GM21528 (cell line): ENCODE data around the gene KMT2C.

Experiments used
- ATAC-seq: cut with Tn5 transposase; IDR thresholded peaks from one replicate; pipeline ENCODE4 v1.9.1; 2021; ENCODE audit warnings: mild to moderate bottlenecking, moderate library complexity; ENCODE audit not compliant: unreplicated experiment, low FRiP score

Gene KMT2C

GRCh38 chr7:152121432-152121831 is 314.4 kb downstream of the KMT2C start:
- ATAC-seq: no peak

GRCh38 chr7:152120776-152121175 is 315.0 kb downstream of the KMT2C start:
- ATAC-seq: no peak

GRCh38 chr7:152120210-152120609 is 315.6 kb downstream of the KMT2C start:
- ATAC-seq: no peak

GRCh38 chr7:152117356-152117755 is 318.4 kb downstream of the KMT2C start:
- ATAC-seq: no peak

- ATAC-seq: no peak
Measured at GRCh38 chr7:152115021-152115718, 320.6 kb downstream of the KMT2C start.

GRCh38 chr7:152112829-152113228 is 323.0 kb downstream of the KMT2C start:
- ATAC-seq: no peak

GRCh38 chr7:152108359-152108758 is 327.4 kb downstream of the KMT2C start:
- no peak for ATAC-seq

- ATAC-seq: no peak
Measured at GRCh38 chr7:152107945-152108344, 327.9 kb downstream of the KMT2C start.

- no peak for ATAC-seq
Measured at GRCh38 chr7:152106990-152107389, 328.8 kb downstream of the KMT2C start.

GRCh38 chr7:152105205-152105604 is 330.6 kb downstream of the KMT2C start:
- no peak for ATAC-seq

GRCh38 chr7:152103691-152104090 is 332.1 kb downstream of the KMT2C start:
- no peak for ATAC-seq

- no peak for ATAC-seq
Measured at GRCh38 chr7:152103066-152103465, 332.7 kb downstream of the KMT2C start.

GRCh38 chr7:152097330-152097729 is 338.5 kb downstream of the KMT2C start:
- no peak for ATAC-seq

GRCh38 chr7:152095771-152096170 is 340.0 kb downstream of the KMT2C start:
- no peak for ATAC-seq

- ATAC-seq: no peak
Measured at GRCh38 chr7:152093717-152094116, 342.1 kb downstream of the KMT2C start.

GRCh38 chr7:152090747-152091146 is 345.1 kb downstream of the KMT2C start:
- ATAC-seq: no peak

- ATAC-seq: no peak
Measured at GRCh38 chr7:152089183-152089582, 346.6 kb downstream of the KMT2C start.

- ATAC-seq: no peak
Measured at GRCh38 chr7:152086513-152086912, 349.3 kb downstream of the KMT2C start.

- ATAC-seq: no peak
Measured at GRCh38 chr7:152085131-152085530, 350.7 kb downstream of the KMT2C start.
